Activated naive CD4-positive, alpha-beta T cell treated with anti-CD3 and anti-CD28 coated beads, Interleukin-2, amount 10 ng/mL, durations not matched to agents 7 days and 5 days (primary cell): Measurements from ENCODE around the gene CLEC16A.
A peak's percentile ranks its signal among the peaks of the same experiment; 100 is the strongest.

Experiments
- CTCF ChIA-PET: fragments of 350-600 bp; sonication (Branson Sonifier 250); formaldehyde crosslinking; loops from one replicate; lab custom pipeline; 2021; ENCODE audit warnings: antibody characterized with exemption; lab: Charles Lee
- DNase-seq: peaks from one replicate; pipeline ENCODE4 v3.0.0-alpha.2; 2020
- H3K27ac Mint-ChIP-seq: one replicate; pipeline ENCODE4 v1.8.0; 2021; ENCODE audit warnings: mild to moderate bottlenecking, moderate library complexity, mixed read lengths
- H3K27me3 Mint-ChIP-seq: one replicate; pipeline ENCODE4 v1.8.0; 2021; ENCODE audit warnings: mild to moderate bottlenecking, mixed read lengths
- H3K36me3 Mint-ChIP-seq: one replicate; pipeline ENCODE4 v1.8.0; 2021; ENCODE audit warnings: mixed read lengths
- H3K4me1 Mint-ChIP-seq: one replicate; pipeline ENCODE4 v1.8.0; 2021; ENCODE audit warnings: mixed read lengths
- H3K4me3 Mint-ChIP-seq: one replicate; pipeline ENCODE4 v1.8.0; 2021; ENCODE audit warnings: mild to moderate bottlenecking, moderate library complexity, mixed read lengths
- H3K9me3 Mint-ChIP-seq: one replicate; pipeline ENCODE4 v1.8.0; 2021; ENCODE audit warnings: mixed read lengths

Gene CLEC16A

GRCh38 chr16:11050944-11051343 is 106.6 kb downstream of the CLEC16A start:
- no peak for DNase-seq
- no peaks in the 10 kb centered on the region for H3K27me3 Mint-ChIP-seq
- peak overlapping the region; percentile 90 for H3K27ac Mint-ChIP-seq
- H3K4me1 Mint-ChIP-seq, result peaks cover 90% of the 10 kb centered on the region
- no peak overlapping the region for H3K4me3 Mint-ChIP-seq
- no peaks in the 10 kb centered on the region for H3K9me3 Mint-ChIP-seq
- CTCF ChIA-PET, result interaction anchor here (1.6 to 2.8 kb wide), 2 partner anchors 44 to 68 kb away, joined by 7 to 11 read pairs; no protein-coding TSS in a partner anchor
- H3K36me3 Mint-ChIP-seq, result peaks cover 72% of the 10 kb centered on the region

GRCh38 chr16:11051430-11051829 is 107.1 kb downstream of the CLEC16A start:
- peaks cover 90% of the 10 kb centered on the region for H3K4me1 Mint-ChIP-seq
- no peak for DNase-seq
- no peaks in the 10 kb centered on the region for H3K9me3 Mint-ChIP-seq
- H3K27me3 Mint-ChIP-seq, result no peaks in the 10 kb centered on the region
- H3K4me3 Mint-ChIP-seq, result peak overlapping the region; percentile 39
- peaks cover 72% of the 10 kb centered on the region for H3K36me3 Mint-ChIP-seq
- CTCF ChIA-PET, result interaction anchor here (0.9 to 2.8 kb wide), 5 partner anchors 14 to 87 kb away, joined by 3 to 11 read pairs (median 7); no protein-coding TSS in a partner anchor
- H3K27ac Mint-ChIP-seq, result peak overlapping the region; percentile 90

- peak; percentile 86 for DNase-seq
Measured at GRCh38 chr16:11051879-11052808, 107.8 kb downstream of the CLEC16A start.

GRCh38 chr16:11053916-11054460 is 109.6 kb downstream of the CLEC16A start:
- CTCF ChIA-PET, result interaction anchor here (1.0 kb wide), 1 partner anchor 41 kb away, joined by 6 read pairs; no protein-coding TSS in a partner anchor
- peaks cover 66% of the 10 kb centered on the region for H3K36me3 Mint-ChIP-seq

More at GRCh38 chr16:11051879-11052808, 107.8 kb downstream of the CLEC16A start:
- Mint-ChIP-seq H3K27me3 (no peaks in the 10 kb centered on the region), H3K4me1 (peaks cover 90% of the 10 kb centered on the region), H3K4me3 (peak overlapping the region; percentile 39), H3K27ac (peak overlapping the region; percentile 90), H3K36me3 (peaks cover 72% of the 10 kb centered on the region), H3K9me3 (no peaks in the 10 kb centered on the region)
- CTCF ChIA-PET, result interaction anchor here (0.9 to 2.8 kb wide), 8 partner anchors 10 to 87 kb away, joined by 3 to 11 read pairs (median 4); no protein-coding TSS in a partner anchor

GRCh38 chr16:11056090-11056992 is 112.0 kb downstream of the CLEC16A start:
- CTCF ChIA-PET, result interaction anchor here (1.0 to 2.7 kb wide), 2 partner anchors 73 to 199 kb away, joined by 3 to 7 read pairs; partner anchors contain the start of gene SOCS1
- no peaks in the 10 kb centered on the region for H3K27me3 Mint-ChIP-seq
- H3K9me3 Mint-ChIP-seq, result no peaks in the 10 kb centered on the region
- peaks cover 60% of the 10 kb centered on the region for H3K36me3 Mint-ChIP-seq
- H3K4me3 Mint-ChIP-seq, result no peak overlapping the region
- H3K27ac Mint-ChIP-seq, result peak overlapping the region; percentile 42
- DNase-seq, result no peak
- H3K4me1 Mint-ChIP-seq, result peaks cover 63% of the 10 kb centered on the region

More at GRCh38 chr16:11053916-11054460, 109.6 kb downstream of the CLEC16A start:
- Mint-ChIP-seq H3K4me3 (no peak overlapping the region), H3K27ac (peak overlapping the region; percentile 68), H3K4me1 (peaks cover 79% of the 10 kb centered on the region), H3K27me3 (no peaks in the 10 kb centered on the region), H3K9me3 (no peaks in the 10 kb centered on the region)
- DNase-seq, result no peak

- DNase-seq, result no peak
- no peaks in the 10 kb centered on the region for H3K9me3 Mint-ChIP-seq
- no peak overlapping the region for H3K4me3 Mint-ChIP-seq
- H3K27me3 Mint-ChIP-seq, result no peaks in the 10 kb centered on the region
- H3K36me3 Mint-ChIP-seq, result peaks cover 65% of the 10 kb centered on the region
- H3K4me1 Mint-ChIP-seq, result peaks cover 55% of the 10 kb centered on the region
- H3K27ac Mint-ChIP-seq, result no peak overlapping the region
- CTCF ChIA-PET, result interaction anchor here (1.0 to 2.7 kb wide), 2 partner anchors 74 to 199 kb away, joined by 3 to 7 read pairs; partner anchors contain the start of gene SOCS1
Measured at GRCh38 chr16:11056993-11057649, 112.8 kb downstream of the CLEC16A start.

GRCh38 chr16:11057711-11058345 is 113.5 kb downstream of the CLEC16A start:
- Mint-ChIP-seq H3K27me3 (no peaks in the 10 kb centered on the region), H3K9me3 (no peaks in the 10 kb centered on the region), H3K27ac (no peak overlapping the region), H3K36me3 (peaks cover 60% of the 10 kb centered on the region), H3K4me3 (no peak overlapping the region), H3K4me1 (peaks cover 48% of the 10 kb centered on the region)
- CTCF ChIA-PET, result interaction anchor here (2.7 kb wide), 1 partner anchor 75 kb away, joined by 7 read pairs; no protein-coding TSS in a partner anchor
- DNase-seq, result no peak

GRCh38 chr16:11058832-11059231 is 114.5 kb downstream of the CLEC16A start:
- no peaks in the 10 kb centered on the region for H3K9me3 Mint-ChIP-seq
- DNase-seq, result no peak
- H3K27ac Mint-ChIP-seq, result no peak overlapping the region
- H3K27me3 Mint-ChIP-seq, result no peaks in the 10 kb centered on the region
- H3K4me3 Mint-ChIP-seq, result no peak overlapping the region
- CTCF ChIA-PET, result interaction anchor here (0.9 to 1.2 kb wide), 2 partner anchors 86 to 90 kb away, joined by 3 read pairs; no protein-coding TSS in a partner anchor
- peaks cover 46% of the 10 kb centered on the region for H3K4me1 Mint-ChIP-seq
- peaks cover 64% of the 10 kb centered on the region for H3K36me3 Mint-ChIP-seq

- DNase-seq, result no peak
- peaks cover 44% of the 10 kb centered on the region for H3K4me1 Mint-ChIP-seq
Measured at GRCh38 chr16:11059588-11059987, 115.2 kb downstream of the CLEC16A start.

GRCh38 chr16:11060364-11060763 is 116.0 kb downstream of the CLEC16A start:
- Mint-ChIP-seq H3K4me3 (no peak overlapping the region), H3K4me1 (peaks cover 42% of the 10 kb centered on the region), H3K36me3 (peaks cover 64% of the 10 kb centered on the region), H3K27ac (no peak overlapping the region), H3K9me3 (no peaks in the 10 kb centered on the region), H3K27me3 (no peaks in the 10 kb centered on the region)
- CTCF ChIA-PET, result no interaction called here
- no peak for DNase-seq

More at GRCh38 chr16:11059588-11059987, 115.2 kb downstream of the CLEC16A start:
- Mint-ChIP-seq H3K36me3 (peaks cover 65% of the 10 kb centered on the region), H3K27me3 (no peaks in the 10 kb centered on the region), H3K4me3 (no peak overlapping the region), H3K9me3 (no peaks in the 10 kb centered on the region), H3K27ac (no peak overlapping the region)
- CTCF ChIA-PET, result interaction anchor here (0.7 to 1.2 kb wide), 3 partner anchors 8 to 91 kb away, joined by 3 to 4 read pairs (median 3); no protein-coding TSS in a partner anchor

- Mint-ChIP-seq H3K27ac (no peak overlapping the region), H3K27me3 (no peaks in the 10 kb centered on the region), H3K36me3 (peaks cover 66% of the 10 kb centered on the region), H3K9me3 (no peaks in the 10 kb centered on the region), H3K4me3 (no peak overlapping the region), H3K4me1 (peaks cover 39% of the 10 kb centered on the region)
- no peak for DNase-seq
- CTCF ChIA-PET, result no interaction called here
Measured at GRCh38 chr16:11060842-11061241, 116.5 kb downstream of the CLEC16A start.

GRCh38 chr16:11061629-11062270 is 117.4 kb downstream of the CLEC16A start:
- H3K4me3 Mint-ChIP-seq, result no peak overlapping the region
- no peaks in the 10 kb centered on the region for H3K9me3 Mint-ChIP-seq
- CTCF ChIA-PET, result interaction anchor here (1.0 kb wide), 1 partner anchor 9 kb away, joined by 3 read pairs; no protein-coding TSS in a partner anchor
- H3K27me3 Mint-ChIP-seq, result no peaks in the 10 kb centered on the region
- H3K36me3 Mint-ChIP-seq, result peaks cover 67% of the 10 kb centered on the region
- H3K4me1 Mint-ChIP-seq, result peaks cover 38% of the 10 kb centered on the region
- H3K27ac Mint-ChIP-seq, result no peak overlapping the region
- no peak for DNase-seq
